ENCODE results near the gene MEGF9.

- TF ChIP-seq CTCF (IDR thresholded peaks at IDR 0.05 in 2 of 3, conservative IDR thresholded peaks at IDR 0.05 in 1 of 3; ENCODE audit: borderline replicate concordance in 1 of 3, insufficient read depth in 1 of 3, low read depth in 2 of 3, low read length in 2 of 3) (no peak), POLR2A (IDR thresholded peaks at IDR 0.05; ENCODE audit: borderline replicate concordance, extremely low read depth, insufficient read depth, insufficient read length) (no peak), SRF (IDR thresholded peaks at IDR 0.05; ENCODE audit: low read depth) (no peak), REST (IDR thresholded peaks at IDR 0.05; ENCODE audit: low read depth) (no peak), EZH2 (IDR thresholded peaks at IDR 0.05) (no peak), EZH2phosphoT487 (IDR thresholded peaks at IDR 0.05; ENCODE audit: borderline replicate concordance) (no peak), POLR2AphosphoS5 (IDR thresholded peaks at IDR 0.05; ENCODE audit: low read depth, low read length) (no peak)
- TF ChIP-seq, protein P1, sequence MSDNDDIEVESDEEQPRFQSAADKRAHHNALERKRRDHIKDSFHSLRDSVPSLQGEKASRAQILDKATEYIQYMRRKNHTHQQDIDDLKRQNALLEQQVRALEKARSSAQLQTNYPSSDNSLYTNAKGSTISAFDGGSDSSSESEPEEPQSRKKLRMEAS (IDR thresholded peaks at IDR 0.05) = no peak
Measured at GRCh38 chr9:120726484-120726883, 12.2 kb upstream of the MEGF9 start.
